DND-41 (cell line): ENCODE data around the gene MICAL1.

Experiments
- EZH2 ChIP-seq: IDR thresholded peaks from 3 replicates; pipeline ENCODE4 v1.6.1; 2012; ENCODE audit warnings: borderline replicate concordance, low read depth, mild to moderate bottlenecking, moderate library complexity, low read length, inconsistent platforms; ENCODE audit not compliant: severe bottlenecking
- TF ChIP-seq, protein P1 (sequence below): IDR thresholded peaks from 2 replicates; pipeline ENCODE4 v1.5.1; 2012; ENCODE audit warnings: borderline replicate concordance, low read length, moderate library complexity, mild to moderate bottlenecking; ENCODE audit not compliant: poor library complexity, severe bottlenecking; ENCODE audit errors: extremely low read depth

DNA sequence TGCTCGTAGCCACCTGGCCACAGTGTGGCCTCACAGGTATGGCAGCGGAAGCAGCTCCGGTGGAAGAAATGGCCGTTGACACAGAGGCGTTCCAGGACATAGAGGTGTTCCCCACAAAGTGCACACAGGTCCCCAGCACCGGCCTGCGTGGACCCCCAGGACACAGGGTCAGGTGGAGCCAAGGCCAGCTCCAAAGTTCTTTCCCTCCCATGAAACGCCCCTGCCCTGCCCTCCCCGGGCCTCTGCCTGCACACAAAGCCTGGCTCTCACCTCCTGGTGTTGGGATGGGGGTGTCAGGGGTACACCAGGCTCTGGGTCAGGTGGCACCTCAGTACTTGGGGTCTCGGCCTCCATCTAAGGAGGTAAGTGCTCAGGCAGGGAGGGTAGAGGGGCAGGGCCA lies 8.5 kb downstream of the MICAL1 start:
- TF ChIP-seq, protein P1, sequence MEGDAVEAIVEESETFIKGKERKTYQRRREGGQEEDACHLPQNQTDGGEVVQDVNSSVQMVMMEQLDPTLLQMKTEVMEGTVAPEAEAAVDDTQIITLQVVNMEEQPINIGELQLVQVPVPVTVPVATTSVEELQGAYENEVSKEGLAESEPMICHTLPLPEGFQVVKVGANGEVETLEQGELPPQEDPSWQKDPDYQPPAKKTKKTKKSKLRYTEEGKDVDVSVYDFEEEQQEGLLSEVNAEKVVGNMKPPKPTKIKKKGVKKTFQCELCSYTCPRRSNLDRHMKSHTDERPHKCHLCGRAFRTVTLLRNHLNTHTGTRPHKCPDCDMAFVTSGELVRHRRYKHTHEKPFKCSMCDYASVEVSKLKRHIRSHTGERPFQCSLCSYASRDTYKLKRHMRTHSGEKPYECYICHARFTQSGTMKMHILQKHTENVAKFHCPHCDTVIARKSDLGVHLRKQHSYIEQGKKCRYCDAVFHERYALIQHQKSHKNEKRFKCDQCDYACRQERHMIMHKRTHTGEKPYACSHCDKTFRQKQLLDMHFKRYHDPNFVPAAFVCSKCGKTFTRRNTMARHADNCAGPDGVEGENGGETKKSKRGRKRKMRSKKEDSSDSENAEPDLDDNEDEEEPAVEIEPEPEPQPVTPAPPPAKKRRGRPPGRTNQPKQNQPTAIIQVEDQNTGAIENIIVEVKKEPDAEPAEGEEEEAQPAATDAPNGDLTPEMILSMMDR: no peak
- TF ChIP-seq EZH2: no peak
